H9 (cell line): Measurements from ENCODE around the gene LAMC3. TPM values are rescaled to one million over a fixed set of nuclear protein-coding genes. Genes with fewer than 3 reads are reported as not detected.

Experiments used
- DNase-seq: peaks from one replicate; pipeline ENCODE4 v3.0.0-alpha.2; 2017
- H2AFZ ChIP-seq: one replicate; pipeline ENCODE4 v1.6.1; 2013; ENCODE audit warnings: mild to moderate bottlenecking, low read length, control low read depth, moderate library complexity
- H2AK5ac ChIP-seq: 2 replicates; pipeline ENCODE4 v1.6.1; 2013; ENCODE audit warnings: low read length, control low read depth, mixed read lengths; ENCODE audit not compliant: insufficient read length
- H2BK120ac ChIP-seq: one replicate; pipeline ENCODE4 v1.6.1; 2013; ENCODE audit warnings: low read depth, mild to moderate bottlenecking, low read length, control low read depth, inconsistent platforms; ENCODE audit not compliant: poor library complexity, severe bottlenecking
- H2BK12ac ChIP-seq: 2 replicates; pipeline ENCODE4 v1.6.1; 2013; ENCODE audit warnings: low read length, control low read depth, mixed read lengths, low read depth; ENCODE audit not compliant: insufficient read length
- H2BK15ac ChIP-seq: 2 replicates; pipeline ENCODE4 v1.6.1; 2013; ENCODE audit warnings: low read depth, low read length, control low read depth
- H2BK20ac ChIP-seq: one replicate; pipeline ENCODE4 v1.6.1; 2013; ENCODE audit warnings: low read depth, mild to moderate bottlenecking, low read length, control low read depth, inconsistent platforms; ENCODE audit not compliant: poor library complexity, severe bottlenecking
- H2BK5ac ChIP-seq: 2 replicates; pipeline ENCODE4 v1.6.1; 2013; ENCODE audit warnings: low read length, control low read depth, mixed read lengths; ENCODE audit not compliant: insufficient read length
- H3K14ac ChIP-seq: 2 replicates; pipeline ENCODE4 v1.6.1; 2013; ENCODE audit warnings: low read length, control low read depth; ENCODE audit not compliant: insufficient read depth
- H3K18ac ChIP-seq: 2 replicates; pipeline ENCODE4 v1.6.1; 2013; ENCODE audit warnings: low read depth, mild to moderate bottlenecking, mixed read lengths, low read length, control low read depth; ENCODE audit not compliant: insufficient read length
- H3K23ac ChIP-seq: 2 replicates; pipeline ENCODE4 v1.6.1; 2013; ENCODE audit warnings: low read length, control low read depth, mixed read lengths, low read depth; ENCODE audit not compliant: insufficient read length
- H3K23me2 ChIP-seq: 2 replicates; pipeline ENCODE4 v1.6.1; 2013; ENCODE audit warnings: low read depth, mild to moderate bottlenecking, mixed read lengths, low read length, control low read depth; ENCODE audit not compliant: insufficient read length, poor library complexity, severe bottlenecking
- H3K27ac ChIP-seq: 2 replicates; pipeline ENCODE4 v1.5.1; 2013; ENCODE audit warnings: low read length, control low read depth, mixed read lengths, low read depth; ENCODE audit not compliant: insufficient read length
- H3K27me3 ChIP-seq: 2 replicates; pipeline ENCODE4 v1.6.1; 2013; ENCODE audit warnings: low read length, control low read depth, inconsistent platforms; ENCODE audit not compliant: insufficient read depth
- H3K4ac ChIP-seq: 2 replicates; pipeline ENCODE4 v1.6.1; 2013; ENCODE audit warnings: low read depth, mild to moderate bottlenecking, control low read depth, inconsistent platforms, low read length, moderate library complexity
- H3K4me1 ChIP-seq: 2 replicates; pipeline ENCODE4 v1.6.1; 2013; ENCODE audit warnings: low read length, control low read depth, inconsistent platforms; ENCODE audit not compliant: insufficient read depth
- H3K4me2 ChIP-seq: 2 replicates; pipeline ENCODE4 v1.6.1; 2013; ENCODE audit warnings: low read length, control low read depth, mixed read lengths; ENCODE audit not compliant: insufficient read length, insufficient read depth
- H3K56ac ChIP-seq: 2 replicates; pipeline ENCODE4 v1.6.1; 2013; ENCODE audit warnings: low read depth, mild to moderate bottlenecking, mixed read lengths, low read length, control low read depth; ENCODE audit not compliant: insufficient read length
- H3K79me1 ChIP-seq: 2 replicates; pipeline ENCODE4 v1.6.1; 2013; ENCODE audit warnings: low read depth, mild to moderate bottlenecking, moderate library complexity, low read length, control low read depth, inconsistent platforms; ENCODE audit not compliant: insufficient read depth, poor library complexity, severe bottlenecking
- H3K79me2 ChIP-seq: 2 replicates; pipeline ENCODE4 v1.6.1; 2013; ENCODE audit warnings: low read length, control low read depth, inconsistent platforms; ENCODE audit not compliant: insufficient read depth
- H3K9ac ChIP-seq: 2 replicates; pipeline ENCODE4 v1.6.1; 2013; ENCODE audit warnings: low read length, control low read depth, mixed read lengths; ENCODE audit not compliant: insufficient read length; ENCODE audit errors: extremely low read depth
- H3K9me3 ChIP-seq: one replicate; pipeline ENCODE4 v1.6.1; 2013; ENCODE audit warnings: low read depth, low read length, inconsistent platforms; ENCODE audit not compliant: control insufficient read depth
- H3T11ph ChIP-seq: one replicate; pipeline ENCODE4 v1.6.1; 2013; ENCODE audit warnings: mild to moderate bottlenecking, low read length, control low read depth, inconsistent platforms
- H4K20me1 ChIP-seq: one replicate; pipeline ENCODE4 v1.6.1; 2013; ENCODE audit not compliant: control insufficient read depth, insufficient read length, insufficient read depth
- H4K5ac ChIP-seq: 2 replicates; pipeline ENCODE4 v1.6.1; 2013; ENCODE audit warnings: low read depth, mild to moderate bottlenecking, mixed read lengths, low read length, control low read depth; ENCODE audit not compliant: insufficient read length
- H4K8ac ChIP-seq: replicated peaks from 2 replicates; pipeline ENCODE4 v1.6.1; 2013; ENCODE audit warnings: low read length, control low read depth, mixed read lengths, low read depth; ENCODE audit not compliant: insufficient read length
- H4K91ac ChIP-seq: 2 replicates; pipeline ENCODE4 v1.6.1; 2013; ENCODE audit warnings: low read depth, mild to moderate bottlenecking, moderate library complexity, mixed read lengths, low read length, control low read depth; ENCODE audit not compliant: insufficient read length
- H3K27ac Mint-ChIP-seq, 3 experiments: 2 replicates in 2 of 3; 3 replicates in 1 of 3; pipeline ENCODE4 v1.8.0; 2020 to 2021; ENCODE audit warnings: mixed read lengths in 3 of 3, mild to moderate bottlenecking in 1 of 3, moderate library complexity in 1 of 3
- H3K27me3 Mint-ChIP-seq: 2 replicates; pipeline ENCODE4 v1.8.0; 2021; ENCODE audit warnings: low read depth, mild to moderate bottlenecking, moderate library complexity, mixed read lengths
- H3K36me3 Mint-ChIP-seq, 3 experiments: 2 replicates in 2 of 3; 3 replicates in 1 of 3; pipeline ENCODE4 v1.8.0; 2020 to 2021; ENCODE audit warnings: low read depth in 3 of 3, mixed read lengths in 3 of 3; ENCODE audit not compliant: insufficient read depth in 1 of 3
- H3K4me1 Mint-ChIP-seq, 2 experiments: 2 replicates each; pipeline ENCODE4 v1.8.0; 2020; ENCODE audit warnings: mixed read lengths in 2 of 2
- H3K4me3 Mint-ChIP-seq, 2 experiments: 2 replicates in 1 of 2; 3 replicates in 1 of 2; pipeline ENCODE4 v1.8.0; 2020 to 2021; ENCODE audit warnings: mild to moderate bottlenecking in 2 of 2, mixed read lengths in 2 of 2, moderate library complexity in 1 of 2
- H3K9me3 Mint-ChIP-seq, 2 experiments: 2 replicates in 1 of 2; 3 replicates in 1 of 2; pipeline ENCODE4 v1.8.0; 2020; ENCODE audit warnings: mild to moderate bottlenecking in 2 of 2, mixed read lengths in 2 of 2, moderate library complexity in 1 of 2
- WGBS: extraction: QIAGEN DNeasy Blood & Tissue Kit; methylation state at CpG from one replicate; pipeline ENCODE4 v1.1.7; 2013; ENCODE audit warnings: missing lambda C conversion rate, low lambda C conversion rate, mixed read lengths; ENCODE audit not compliant: insufficient read length; ENCODE audit errors: extremely low coverage; 5-methylcytosine and 5-hydroxymethylcytosine counted together
- total RNA-seq: library from RNA; stranded (reverse); gene quantifications from 2 replicates; pipeline ENCODE4 v1.2.1, GENCODE V29; 2021
- TF ChIP-seq, protein P1 (sequence below): fragments of 200-600 bp; sonication (generic); conservative IDR thresholded peaks from 3 replicates; pipeline ENCODE4 v1.8.0; 2021; ENCODE audit warnings: antibody characterized with exemption, mild to moderate bottlenecking

Gene LAMC3
- total RNA-seq, 1 experiment from 2014 or later, result 21.7 TPM

- Histone ChIP-seq H3K9me3 (no peaks in the 10 kb centered on the region), H4K5ac (no peak overlapping the region), H4K8ac (no peak overlapping the region), H2AK5ac (no peak overlapping the region), H3K56ac (no peak overlapping the region), H3K79me1 (no peaks in the 10 kb centered on the region), H3K23me2 (no peaks in the 10 kb centered on the region), H3K4ac (no peak overlapping the region), H2BK5ac (no peak overlapping the region), H3K27ac (no peak overlapping the region), H2BK120ac (no peak overlapping the region), H3K14ac (no peak overlapping the region), H2BK12ac (no peak overlapping the region), H3K4me2 (no peak overlapping the region), H2AFZ (no peak overlapping the region), H3K79me2 (no peaks in the 10 kb centered on the region), H4K91ac (no peak overlapping the region), H3K18ac (no peak overlapping the region), H2BK20ac (no peak overlapping the region), H3T11ph (no peak overlapping the region), H3K9ac (no peak overlapping the region), H3K23ac (no peak overlapping the region), H4K20me1 (no peaks in the 10 kb centered on the region), H3K4me1 (no peaks in the 10 kb centered on the region), H2BK15ac (no peak overlapping the region), H3K27me3 (no peaks in the 10 kb centered on the region)
- WGBS, result no CpG with 5 or more reads among the region's 6 CpGs
- Mint-ChIP-seq H3K27ac (no peak overlapping the region), H3K4me1 (peaks cover 0 to 25% of the 10 kb centered on the region in 2 experiments; a peak in 2 of 4 replicates), H3K4me3 (no peak overlapping the region), H3K9me3 (no peaks in the 10 kb centered on the region; a peak in 2 of 5 replicates), H3K27me3 (peaks cover 2% of the 10 kb centered on the region), H3K36me3 (no peaks in the 10 kb centered on the region)
- DNase-seq, result no peak
- TF ChIP-seq, protein P1, sequence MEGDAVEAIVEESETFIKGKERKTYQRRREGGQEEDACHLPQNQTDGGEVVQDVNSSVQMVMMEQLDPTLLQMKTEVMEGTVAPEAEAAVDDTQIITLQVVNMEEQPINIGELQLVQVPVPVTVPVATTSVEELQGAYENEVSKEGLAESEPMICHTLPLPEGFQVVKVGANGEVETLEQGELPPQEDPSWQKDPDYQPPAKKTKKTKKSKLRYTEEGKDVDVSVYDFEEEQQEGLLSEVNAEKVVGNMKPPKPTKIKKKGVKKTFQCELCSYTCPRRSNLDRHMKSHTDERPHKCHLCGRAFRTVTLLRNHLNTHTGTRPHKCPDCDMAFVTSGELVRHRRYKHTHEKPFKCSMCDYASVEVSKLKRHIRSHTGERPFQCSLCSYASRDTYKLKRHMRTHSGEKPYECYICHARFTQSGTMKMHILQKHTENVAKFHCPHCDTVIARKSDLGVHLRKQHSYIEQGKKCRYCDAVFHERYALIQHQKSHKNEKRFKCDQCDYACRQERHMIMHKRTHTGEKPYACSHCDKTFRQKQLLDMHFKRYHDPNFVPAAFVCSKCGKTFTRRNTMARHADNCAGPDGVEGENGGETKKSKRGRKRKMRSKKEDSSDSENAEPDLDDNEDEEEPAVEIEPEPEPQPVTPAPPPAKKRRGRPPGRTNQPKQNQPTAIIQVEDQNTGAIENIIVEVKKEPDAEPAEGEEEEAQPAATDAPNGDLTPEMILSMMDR, result no peak
Observed at GRCh38 chr9:130985029-130985428, 23.9 kb upstream of the LAMC3 start.
